Tibial artery (tissue), 4 donors: Measurements from ENCODE around the gene PNRC2.

Experiments
- DNase-seq, 2 donors: peaks; one replicate each; pipeline ENCODE4 v3.0.0-alpha.2; 2019
- H3K27ac ChIP-seq, 2 donors: fragments of 200-600 bp; sonication (generic) in 1 of 2; 1 replicate in 1 of 2; 2 replicates in 1 of 2; pipeline ENCODE4 v1.5.1; 2018 to 2019; ENCODE audit warnings: mild to moderate bottlenecking in 1 of 2
- H3K27me3 ChIP-seq, 2 donors: fragments of 200-600 bp; sonication (generic) in 1 of 2; one replicate each; pipeline versions ENCODE4 v1.5.1 to v1.6.0; 2016 to 2019
- H3K36me3 ChIP-seq, 3 donors: fragments of 200-600 bp; sonication (generic) in 2 of 3; one replicate each; pipeline ENCODE4 v1.5.1; 2016 to 2019; ENCODE audit warnings: mild to moderate bottlenecking in 2 of 3
- H3K4me1 ChIP-seq, 4 donors: fragments of 200-600 bp; sonication (generic) in 2 of 4; 1 replicate in 3 of 4; 2 replicates in 1 of 4; pipeline ENCODE4 v1.5.1; 2016 to 2019
- H3K4me3 ChIP-seq, 2 donors: fragments of 200-600 bp; sonication (generic) in 1 of 2; 1 replicate in 1 of 2; 2 replicates in 1 of 2; pipeline ENCODE4 v1.5.1; 2018 to 2019; ENCODE audit warnings: mild to moderate bottlenecking in 2 of 2
- H3K9me3 ChIP-seq, 3 donors: fragments of 200-600 bp; sonication (generic) in 1 of 3; one replicate each; pipeline ENCODE4 v1.5.1; 2016 to 2019
- intact Hi-C: fragments of 100-400 bp; cut with DNase I; formaldehyde crosslinking; loops from one replicate; pipeline ENCODE4 v1.15.0; 2023; ENCODE audit warnings: low total_unique reads
- TF ChIP-seq, protein P1 (sequence below), 2 experiments: fragments of 200-600 bp in 1 of 2; fragments of 450-650 bp in 1 of 2; IDR thresholded peaks; one replicate each; pipeline ENCODE4 v1.5.1; 2017 to 2019; ENCODE audit warnings: antibody characterized with exemption in 2 of 2, mild to moderate bottlenecking in 1 of 2, moderate library complexity in 1 of 2

PNRC2 gene

DNA sequence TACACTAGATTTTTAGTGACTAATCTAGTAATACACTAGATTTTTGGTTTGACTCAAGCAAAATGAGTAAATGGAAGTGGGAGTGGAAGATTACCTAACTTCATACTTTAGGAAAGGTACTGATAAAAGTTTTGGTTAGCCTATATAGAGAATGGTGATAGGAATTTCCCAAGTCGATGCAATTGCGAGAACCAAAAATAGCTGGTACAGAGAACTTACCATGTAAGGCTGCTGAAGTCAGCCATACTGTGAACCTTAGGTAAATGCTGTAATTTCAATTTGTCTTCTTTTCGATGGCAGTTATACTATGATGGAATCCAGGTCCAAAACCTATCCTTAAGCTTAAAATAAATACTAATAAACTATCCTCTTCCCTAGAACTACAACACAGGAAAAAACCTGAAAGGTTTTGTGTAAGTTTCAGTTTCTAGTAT lies 4.6 kb downstream of the PNRC2 start:
- no peaks in the 10 kb centered on the region for H3K9me3 ChIP-seq
- intact Hi-C loops: no loop called here
- H3K27me3 ChIP-seq: no peaks in the 10 kb centered on the region
- peaks cover 10 to 46% (median 35%) of the 10 kb centered on the region in 3 donors for H3K36me3 ChIP-seq
- H3K27ac ChIP-seq: peak overlapping the region; percentile 43 to 56
- peaks cover 0 to 37% (median 12%) of the 10 kb centered on the region in 4 donors for H3K4me1 ChIP-seq
- no peak overlapping the region for H3K4me3 ChIP-seq
- TF ChIP-seq, protein P1, sequence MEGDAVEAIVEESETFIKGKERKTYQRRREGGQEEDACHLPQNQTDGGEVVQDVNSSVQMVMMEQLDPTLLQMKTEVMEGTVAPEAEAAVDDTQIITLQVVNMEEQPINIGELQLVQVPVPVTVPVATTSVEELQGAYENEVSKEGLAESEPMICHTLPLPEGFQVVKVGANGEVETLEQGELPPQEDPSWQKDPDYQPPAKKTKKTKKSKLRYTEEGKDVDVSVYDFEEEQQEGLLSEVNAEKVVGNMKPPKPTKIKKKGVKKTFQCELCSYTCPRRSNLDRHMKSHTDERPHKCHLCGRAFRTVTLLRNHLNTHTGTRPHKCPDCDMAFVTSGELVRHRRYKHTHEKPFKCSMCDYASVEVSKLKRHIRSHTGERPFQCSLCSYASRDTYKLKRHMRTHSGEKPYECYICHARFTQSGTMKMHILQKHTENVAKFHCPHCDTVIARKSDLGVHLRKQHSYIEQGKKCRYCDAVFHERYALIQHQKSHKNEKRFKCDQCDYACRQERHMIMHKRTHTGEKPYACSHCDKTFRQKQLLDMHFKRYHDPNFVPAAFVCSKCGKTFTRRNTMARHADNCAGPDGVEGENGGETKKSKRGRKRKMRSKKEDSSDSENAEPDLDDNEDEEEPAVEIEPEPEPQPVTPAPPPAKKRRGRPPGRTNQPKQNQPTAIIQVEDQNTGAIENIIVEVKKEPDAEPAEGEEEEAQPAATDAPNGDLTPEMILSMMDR (IDR thresholded peaks at IDR 0.05): no peak
- no peak for DNase-seq

GRCh38 chr1:23964790-23965740 lies 5.4 kb downstream of the PNRC2 start:
- intact Hi-C loops: no loop called here
- H3K27ac ChIP-seq: peak overlapping the region; percentile 43 to 56
- no peaks in the 10 kb centered on the region for H3K9me3 ChIP-seq
- TF ChIP-seq, protein P1 (IDR thresholded peaks at IDR 0.05): no peak
- no peak overlapping the region for H3K4me3 ChIP-seq
- H3K4me1 ChIP-seq: peaks cover 0 to 37% (median 12%) of the 10 kb centered on the region in 4 donors
- peaks cover 15 to 51% (median 40%) of the 10 kb centered on the region in 3 donors for H3K36me3 ChIP-seq
- no peaks in the 10 kb centered on the region for H3K27me3 ChIP-seq
- DNase-seq: no peak

- DNase-seq: no peak
- peaks cover 35 to 70% (median 54%) of the 10 kb centered on the region in 3 donors for H3K36me3 ChIP-seq
- TF ChIP-seq, protein P1 (IDR thresholded peaks at IDR 0.05): no peak
Measured at GRCh38 chr1:23966973-23967493, 7.4 kb downstream of the PNRC2 start.

GRCh38 chr1:23967871-23968270 lies 8.2 kb downstream of the PNRC2 start:
- no peak overlapping the region for H3K27ac ChIP-seq
- intact Hi-C loops: no loop called here

More at GRCh38 chr1:23966973-23967493, 7.4 kb downstream of the PNRC2 start:
- intact Hi-C loops: no loop called here
- Histone ChIP-seq H3K27ac (no peak overlapping the region), H3K4me3 (no peak overlapping the region), H3K27me3 (no peaks in the 10 kb centered on the region), H3K9me3 (no peaks in the 10 kb centered on the region), H3K4me1 (peaks cover 0 to 30% (median 12%) of the 10 kb centered on the region in 4 donors)

GRCh38 chr1:23977187-23977853 lies 17.7 kb downstream of the PNRC2 start:
- Histone ChIP-seq H3K36me3 (peaks cover 7 to 17% (median 9%) of the 10 kb centered on the region in 3 donors), H3K27ac (peak overlapping the region; percentile 97 to 98), H3K4me1 (peaks cover 0 to 63% (median 41%) of the 10 kb centered on the region in 4 donors), H3K4me3 (peak overlapping the region in 1 of 2 donors; percentile 25), H3K9me3 (no peaks in the 10 kb centered on the region), H3K27me3 (no peaks in the 10 kb centered on the region)
- TF ChIP-seq, protein P1 (IDR thresholded peaks at IDR 0.05): no peak
- intact Hi-C loops: no loop called here
- DNase-seq: no peak

More at GRCh38 chr1:23967871-23968270, 8.2 kb downstream of the PNRC2 start:
- Histone ChIP-seq H3K9me3 (no peaks in the 10 kb centered on the region), H3K4me1 (peaks cover 0 to 28% (median 13%) of the 10 kb centered on the region in 4 donors), H3K36me3 (peaks cover 39 to 77% (median 54%) of the 10 kb centered on the region in 3 donors), H3K27me3 (no peaks in the 10 kb centered on the region), H3K4me3 (no peak overlapping the region)
- TF ChIP-seq, protein P1 (IDR thresholded peaks at IDR 0.05): no peak
- DNase-seq: no peak
